HEK293T (cell line): ENCODE measurements around the gene SLC22A12.

Experiments used
- BHLHE40 ChIP-seq: fragments of 450-650 bp; IDR thresholded peaks from 2 replicates; pipeline ENCODE4 v1.6.1; 2016; ENCODE audit warnings: mild to moderate bottlenecking, moderate library complexity, borderline replicate concordance
- TARDBP ChIP-seq: fragments of 450-650 bp; IDR thresholded peaks from 2 replicates; pipeline ENCODE4 v1.6.1; 2016

DNA sequence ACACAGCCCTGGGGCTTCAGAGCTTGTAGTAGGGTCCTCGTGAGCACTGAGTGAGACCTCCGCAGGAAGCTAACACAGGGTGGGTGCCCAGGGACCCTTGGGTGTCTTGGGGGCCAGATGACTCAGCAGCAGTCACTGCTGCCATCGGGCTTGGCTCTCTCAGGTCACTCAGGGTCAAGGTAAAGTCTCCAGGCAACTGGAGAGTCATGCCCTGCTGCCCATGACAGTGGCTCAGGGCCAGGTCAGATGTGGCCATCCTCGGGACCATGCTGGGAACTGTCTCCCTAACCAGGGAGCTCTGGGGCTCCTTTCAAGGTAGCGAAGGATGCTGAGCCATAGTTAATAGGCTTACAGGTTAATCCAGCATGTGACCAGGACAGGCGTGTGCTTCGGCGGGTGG lies 44.4 kb upstream of the SLC22A12 start:
- no peak for TF ChIP-seq TARDBP
- no peak for TF ChIP-seq BHLHE40
